Astrocyte (in vitro differentiated cells and primary cell): Measurements from ENCODE around the gene SZRD1.

Source experiments
- EZH2 ChIP-seq: IDR thresholded peaks from 2 replicates; pipeline ENCODE4 v1.6.1; 2012; ENCODE audit warnings: mild to moderate bottlenecking, low read length, inconsistent platforms; ENCODE audit not compliant: insufficient read depth
- TF ChIP-seq, protein P1 (sequence below): IDR thresholded peaks from 2 replicates; pipeline ENCODE4 v1.5.1; 2011; ENCODE audit warnings: low read depth, mild to moderate bottlenecking, inconsistent platforms, low read length, moderate library complexity; ENCODE audit not compliant: insufficient read depth

DNA sequence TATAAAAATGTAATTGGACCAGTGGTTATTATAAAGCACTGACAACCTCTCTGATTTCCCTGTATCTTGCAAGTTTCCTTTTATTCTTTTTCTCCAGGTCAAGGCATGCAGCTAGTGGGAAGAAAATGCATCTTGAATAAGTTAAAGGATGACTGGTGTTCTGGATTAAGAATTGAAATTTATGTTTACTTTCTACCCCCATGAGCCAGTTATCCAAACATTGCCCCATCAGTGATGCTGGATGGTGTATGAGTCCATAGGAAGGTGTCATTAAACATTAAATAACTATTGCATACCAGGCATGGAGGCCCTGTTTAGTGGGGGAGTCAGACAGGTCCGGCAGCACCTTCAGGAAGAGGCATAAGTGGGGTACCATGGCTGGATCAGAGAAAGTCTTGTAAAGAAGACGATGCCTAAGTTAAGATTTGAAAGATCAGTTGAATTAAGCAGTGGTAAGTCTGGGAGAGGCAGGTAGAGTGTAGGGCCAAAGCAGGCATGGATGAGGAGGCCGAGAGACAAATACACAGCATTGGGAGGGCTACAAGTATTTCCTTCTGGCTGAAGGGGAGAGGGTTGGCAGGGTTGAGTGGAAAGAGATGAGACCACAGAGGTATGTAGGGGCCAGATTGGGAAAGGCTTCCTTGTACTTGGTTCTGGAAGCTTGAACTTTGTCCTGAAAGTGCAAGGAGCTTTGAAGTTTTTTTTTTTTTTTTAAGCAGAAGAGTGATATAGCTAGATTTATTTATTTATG, 5.7 kb downstream of the SZRD1 start:
- TF ChIP-seq, protein P1, sequence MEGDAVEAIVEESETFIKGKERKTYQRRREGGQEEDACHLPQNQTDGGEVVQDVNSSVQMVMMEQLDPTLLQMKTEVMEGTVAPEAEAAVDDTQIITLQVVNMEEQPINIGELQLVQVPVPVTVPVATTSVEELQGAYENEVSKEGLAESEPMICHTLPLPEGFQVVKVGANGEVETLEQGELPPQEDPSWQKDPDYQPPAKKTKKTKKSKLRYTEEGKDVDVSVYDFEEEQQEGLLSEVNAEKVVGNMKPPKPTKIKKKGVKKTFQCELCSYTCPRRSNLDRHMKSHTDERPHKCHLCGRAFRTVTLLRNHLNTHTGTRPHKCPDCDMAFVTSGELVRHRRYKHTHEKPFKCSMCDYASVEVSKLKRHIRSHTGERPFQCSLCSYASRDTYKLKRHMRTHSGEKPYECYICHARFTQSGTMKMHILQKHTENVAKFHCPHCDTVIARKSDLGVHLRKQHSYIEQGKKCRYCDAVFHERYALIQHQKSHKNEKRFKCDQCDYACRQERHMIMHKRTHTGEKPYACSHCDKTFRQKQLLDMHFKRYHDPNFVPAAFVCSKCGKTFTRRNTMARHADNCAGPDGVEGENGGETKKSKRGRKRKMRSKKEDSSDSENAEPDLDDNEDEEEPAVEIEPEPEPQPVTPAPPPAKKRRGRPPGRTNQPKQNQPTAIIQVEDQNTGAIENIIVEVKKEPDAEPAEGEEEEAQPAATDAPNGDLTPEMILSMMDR: no peak
- TF ChIP-seq EZH2: no peak
